HG03103 (cell line): ENCODE data around the gene TC2N.
A peak's percentile ranks its signal among the peaks of the same experiment; 100 is the strongest.
"Not testable (repeated sequence)": the region's sequence is repeated elsewhere in the genome, so short reads cannot be mapped to it uniquely, and the experiment has no call there.

Source experiments
- ATAC-seq: cut with Tn5 transposase; IDR thresholded peaks from one replicate; pipeline ENCODE4 v1.9.1; 2021; ENCODE audit warnings: low read depth; ENCODE audit not compliant: unreplicated experiment

Gene TC2N

DNA sequence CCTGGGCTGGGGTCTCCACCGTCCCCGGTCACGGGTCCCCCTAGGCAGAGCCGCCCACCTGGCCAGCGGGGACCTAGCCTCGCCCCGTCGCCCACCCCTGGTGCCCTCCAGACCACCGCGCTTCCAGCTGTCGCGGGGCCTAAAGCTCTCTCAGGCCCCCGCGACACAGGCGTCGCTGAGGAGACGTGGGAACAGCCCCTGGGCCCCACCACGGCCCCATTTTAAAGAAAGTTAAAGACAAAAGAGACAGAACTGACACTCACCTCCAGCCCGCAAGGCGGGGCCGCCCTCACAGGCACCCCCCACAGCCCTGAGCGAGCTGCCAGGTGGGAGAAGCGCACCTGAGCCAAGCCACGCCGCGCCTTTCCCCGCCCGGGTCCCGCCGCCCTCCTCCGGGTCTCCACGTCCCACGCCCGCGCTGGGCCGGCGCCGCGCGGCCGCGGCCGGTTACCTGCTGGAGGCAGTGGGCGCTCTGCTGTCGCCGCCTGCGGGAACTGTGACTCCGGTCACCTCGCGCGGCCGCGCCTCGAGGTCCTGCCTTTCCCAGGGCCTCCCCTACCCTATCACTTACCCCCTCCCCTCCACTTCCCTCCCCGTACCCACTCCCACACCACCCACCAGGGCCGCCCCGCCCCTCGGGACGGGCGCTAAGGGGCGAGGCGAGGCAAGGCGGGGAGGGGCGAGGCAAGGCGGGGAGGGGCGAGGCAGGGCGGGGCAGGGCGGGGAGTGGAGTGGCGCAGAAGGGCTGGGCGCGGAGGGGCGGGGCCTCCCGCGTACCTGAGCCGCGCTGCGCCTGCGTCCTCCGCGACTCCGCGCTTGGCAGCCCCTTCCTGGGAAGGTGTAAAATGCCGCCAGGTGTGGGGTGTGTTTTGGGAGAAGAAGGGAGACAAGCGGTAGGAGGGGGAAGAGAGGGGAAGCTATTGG, 31.2 kb downstream of the TC2N start:
- peak; percentile 80 for ATAC-seq

DNA sequence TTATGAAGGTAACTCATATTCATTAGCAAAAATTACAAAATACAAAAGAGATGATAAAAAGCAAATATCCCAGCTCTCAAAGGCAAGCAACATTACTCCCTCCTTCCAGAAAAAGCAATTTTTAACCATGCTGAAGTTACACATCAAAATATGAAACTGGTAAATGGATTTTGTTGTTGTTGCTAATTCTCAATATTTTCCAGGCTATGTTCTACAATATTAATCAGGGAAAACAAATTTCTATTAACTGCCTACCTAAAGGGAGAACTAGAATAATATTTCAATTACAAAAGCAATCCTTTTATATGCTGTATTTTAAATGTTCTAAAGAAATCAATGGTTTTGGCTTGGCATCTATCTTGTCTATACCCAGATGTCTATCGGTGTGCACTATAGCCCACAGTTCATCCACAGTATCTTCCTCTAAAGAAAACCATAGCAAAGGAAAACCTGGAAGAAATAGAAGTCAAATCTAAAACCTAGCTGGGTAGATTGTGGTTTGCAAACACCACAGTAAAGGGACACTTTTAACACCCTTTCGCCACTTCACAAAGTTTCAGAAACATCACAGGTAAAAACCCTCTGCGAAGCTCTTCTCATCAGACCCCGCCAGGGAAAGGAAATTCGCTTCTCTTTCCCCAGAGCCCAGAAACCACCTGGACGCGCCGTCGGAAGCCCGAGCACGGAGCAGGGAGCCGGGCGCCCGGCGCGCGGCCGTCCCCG, 32.0 kb downstream of the TC2N start:
- ATAC-seq: no peak

GRCh38 chr14:91834571-91834970, 32.8 kb downstream of the TC2N start:
- no peak for ATAC-seq

- ATAC-seq: no peak
These were observed 36.0 kb downstream of the TC2N start for GRCh38 chr14:91831337-91831736.

DNA sequence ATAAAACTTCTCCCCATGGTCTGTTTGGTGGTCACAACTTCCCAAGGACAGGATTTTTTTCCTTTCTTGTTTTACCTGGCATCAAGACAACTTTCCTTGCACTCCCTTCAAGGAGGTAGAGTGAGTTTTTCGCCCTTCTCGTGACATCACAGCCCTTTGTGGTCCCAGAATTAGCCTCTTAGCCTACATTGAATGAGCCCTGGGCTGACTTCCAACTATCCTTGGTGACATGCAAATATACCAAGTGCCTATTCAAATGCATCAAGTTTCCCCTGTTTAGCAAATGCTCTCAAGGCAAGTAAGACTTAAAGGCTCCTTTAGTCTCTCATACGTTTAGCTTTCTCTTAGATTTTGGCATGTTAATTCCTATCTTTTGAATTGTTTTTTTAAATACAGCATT, 36.6 kb downstream of the TC2N start:
- no peak for ATAC-seq

DNA sequence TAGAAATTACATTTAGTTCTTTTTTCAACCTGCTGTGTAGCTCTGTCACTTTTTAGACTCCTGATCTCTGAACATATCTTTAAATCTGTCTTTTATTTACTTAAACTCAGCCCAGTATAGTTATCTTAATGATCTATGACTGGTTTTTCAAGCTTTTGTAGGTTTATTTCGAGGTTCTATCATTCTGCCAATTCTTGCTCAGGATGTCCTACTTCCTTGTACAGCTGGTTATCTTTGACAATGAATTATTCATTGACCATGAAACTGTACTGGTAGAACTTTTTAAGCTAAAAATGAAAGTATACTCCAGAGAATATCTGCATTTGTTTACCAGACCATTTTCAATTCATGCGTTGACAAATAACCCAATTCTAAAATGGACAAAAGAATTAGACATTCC, 37.8 kb downstream of the TC2N start:
- ATAC-seq: no peak

DNA sequence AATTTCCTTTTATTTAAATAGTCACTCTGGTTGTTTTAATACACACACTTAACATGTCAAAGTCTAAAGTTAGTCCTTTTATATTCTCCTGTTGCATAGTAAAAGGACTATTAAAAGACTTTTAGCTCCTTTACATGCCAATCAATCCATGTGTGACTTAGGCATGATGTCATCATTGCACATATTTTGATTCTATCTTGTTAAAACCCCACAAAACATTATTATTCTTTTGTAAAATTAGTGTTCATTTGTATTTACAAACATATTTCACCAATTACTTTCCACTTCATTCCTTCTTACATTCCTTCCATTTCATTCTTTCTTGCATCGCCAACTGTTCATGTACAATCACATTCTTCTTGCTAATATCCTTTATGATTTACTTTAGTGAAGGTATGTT, 39.6 kb downstream of the TC2N start:
- ATAC-seq: no peak

GRCh38 chr14:91817566-91818325, 49.6 kb downstream of the TC2N start:
- no peak for ATAC-seq

DNA sequence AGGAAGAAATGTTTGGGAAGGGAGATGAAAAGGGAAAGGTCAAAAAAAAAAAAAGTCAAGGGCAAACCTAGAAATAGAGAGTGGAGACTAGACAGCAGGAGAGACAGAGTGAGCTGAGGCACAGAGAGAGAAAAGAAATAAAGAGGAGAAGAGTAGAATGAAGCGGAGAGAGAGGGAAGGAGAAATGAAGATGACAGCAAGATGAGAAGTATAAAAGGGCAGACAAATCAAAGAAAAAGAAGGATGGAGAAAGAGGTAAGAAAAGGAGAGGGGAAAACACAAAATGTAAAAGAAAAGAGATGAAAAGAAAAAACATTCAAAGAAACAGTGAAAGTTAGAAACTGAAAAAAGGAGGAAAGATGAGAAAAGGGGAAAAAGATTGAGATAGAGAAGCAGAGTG, 53.0 kb downstream of the TC2N start:
- no peak for ATAC-seq

GRCh38 chr14:91810699-91811098, 56.6 kb downstream of the TC2N start:
- no peak for ATAC-seq

DNA sequence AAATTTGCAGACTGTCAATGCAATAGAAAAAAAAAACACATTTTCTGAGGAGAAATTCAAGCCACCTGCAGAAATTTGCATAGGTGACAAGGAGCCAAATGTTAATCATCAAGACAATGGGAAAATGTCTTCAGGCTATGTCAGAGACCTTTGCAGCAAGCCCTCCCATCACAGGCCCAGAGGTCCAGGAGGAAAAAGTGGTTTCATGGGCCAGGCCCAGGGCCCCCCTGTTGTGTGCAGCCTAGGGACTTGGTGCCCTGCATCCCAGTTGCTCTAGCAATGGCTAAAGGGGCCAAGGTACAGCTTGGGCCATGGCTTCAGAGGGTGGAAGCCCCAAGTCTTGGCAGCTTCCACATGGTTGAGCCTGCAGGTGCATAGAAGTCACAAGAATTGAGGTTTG, 60.6 kb downstream of the TC2N start:
- ATAC-seq: no peak

DNA sequence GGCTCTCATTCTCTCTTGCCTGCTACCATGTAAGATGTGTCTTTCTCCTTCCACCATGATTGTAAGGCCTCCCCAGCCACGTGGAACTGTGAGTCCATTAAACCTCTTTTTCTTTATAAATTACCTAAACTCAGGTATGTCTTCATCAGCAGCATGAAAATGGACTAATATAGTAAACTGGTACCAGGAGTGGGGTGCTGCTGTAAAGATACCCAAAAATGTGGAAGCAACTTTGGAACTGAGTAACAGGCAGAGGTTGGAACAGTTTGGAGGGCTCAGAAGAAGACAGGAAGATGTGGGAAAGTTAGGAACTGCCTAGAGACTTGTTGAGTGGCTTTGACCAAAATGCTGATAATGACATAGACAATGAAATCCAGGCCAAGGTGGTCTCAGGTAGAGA, 61.2 kb downstream of the TC2N start:
- ATAC-seq: not testable (repeated sequence)

DNA sequence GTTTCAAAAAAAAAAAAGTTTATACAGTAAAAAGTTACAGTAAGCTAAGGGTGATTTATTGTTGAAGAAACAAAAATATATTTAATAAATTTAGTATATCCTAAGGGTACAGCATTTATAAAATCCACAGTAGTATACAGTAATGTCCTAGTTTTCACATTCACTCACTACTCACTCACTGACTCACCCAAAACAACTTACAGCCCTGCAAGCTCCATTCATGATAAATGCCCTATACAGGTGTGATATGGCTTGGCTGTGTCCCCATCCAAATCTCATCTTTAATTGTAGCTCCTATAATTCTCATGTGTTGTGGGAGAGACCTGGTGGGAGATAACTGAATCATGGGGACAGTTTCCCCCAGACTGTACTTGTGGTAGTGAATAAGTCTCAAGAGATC, 61.7 kb downstream of the TC2N start:
- ATAC-seq: no peak

DNA sequence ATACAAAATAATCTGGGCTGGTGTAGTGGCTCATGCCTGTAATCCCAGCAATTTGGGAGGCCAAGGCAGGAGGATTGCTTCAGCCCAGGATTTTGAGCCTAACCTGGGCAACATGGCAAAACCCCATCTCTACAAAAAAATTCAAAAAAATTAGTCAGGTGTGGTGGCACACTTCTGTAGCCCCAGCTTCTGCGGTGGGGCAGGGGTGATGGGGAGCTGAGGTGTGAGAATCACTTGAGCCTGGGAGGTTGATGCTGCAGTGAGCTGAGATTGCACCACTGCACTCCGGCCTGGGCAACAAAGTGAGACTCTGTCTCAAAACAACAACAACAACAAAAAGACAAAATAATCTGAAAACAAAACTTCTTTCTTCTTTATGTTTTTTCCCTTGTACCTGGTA, 66.0 kb downstream of the TC2N start:
- no peak for ATAC-seq

DNA sequence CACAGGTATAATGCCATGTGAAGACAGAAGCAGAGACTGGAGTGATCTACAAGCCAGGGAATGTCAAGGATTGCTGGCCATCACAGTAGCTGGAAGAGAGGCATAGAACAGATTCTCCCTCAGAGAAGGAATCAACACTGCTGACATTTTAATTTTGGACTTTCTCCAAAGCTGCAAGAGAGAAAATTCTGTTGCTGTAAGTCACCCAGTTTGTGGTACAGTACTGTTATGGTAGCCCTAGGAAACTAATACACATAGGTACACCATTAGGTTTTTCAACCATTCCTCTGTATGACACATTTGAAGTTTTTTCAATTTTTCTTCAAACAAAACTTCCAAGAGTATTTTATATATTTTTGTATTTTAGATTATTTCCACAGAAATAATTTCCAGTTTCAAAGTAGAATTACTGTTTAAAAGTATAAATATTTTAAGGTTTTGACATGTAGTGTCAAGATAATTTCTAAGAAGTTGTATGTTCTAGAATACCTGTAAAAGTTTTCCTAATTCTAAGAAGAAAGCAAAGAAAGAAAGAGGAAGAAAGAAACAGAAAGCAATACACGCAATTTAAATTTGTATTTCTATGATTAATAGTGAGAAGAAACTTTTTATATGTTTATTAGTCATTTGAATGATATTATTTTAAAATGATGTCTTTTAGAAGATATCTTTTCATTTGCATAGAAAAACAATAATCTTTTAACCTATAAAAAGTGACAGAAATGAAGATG, 70.6 kb downstream of the TC2N start:
- no peak for ATAC-seq

DNA sequence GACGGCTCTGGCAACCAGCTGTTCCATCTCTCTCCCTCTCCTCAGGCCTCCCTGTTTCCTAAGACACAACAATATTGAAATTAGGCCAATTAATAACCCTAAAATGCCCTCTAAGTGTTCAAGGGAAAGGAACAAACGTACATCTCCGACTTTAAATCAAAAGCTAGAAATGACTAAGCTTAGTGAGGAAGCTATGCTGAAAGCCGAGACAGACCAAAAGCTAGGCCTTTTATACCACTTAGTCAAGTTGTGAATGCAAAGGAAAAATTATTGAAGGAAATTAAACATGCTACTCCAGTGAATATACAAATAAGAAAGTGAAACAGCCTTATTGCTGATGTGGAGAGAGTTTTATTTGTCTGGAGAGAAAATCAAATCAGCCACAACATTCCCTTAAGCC, 73.6 kb downstream of the TC2N start:
- ATAC-seq: no peak

- ATAC-seq: no peak
These were observed 81.1 kb downstream of the TC2N start for GRCh38 chr14:91786188-91786587.

DNA sequence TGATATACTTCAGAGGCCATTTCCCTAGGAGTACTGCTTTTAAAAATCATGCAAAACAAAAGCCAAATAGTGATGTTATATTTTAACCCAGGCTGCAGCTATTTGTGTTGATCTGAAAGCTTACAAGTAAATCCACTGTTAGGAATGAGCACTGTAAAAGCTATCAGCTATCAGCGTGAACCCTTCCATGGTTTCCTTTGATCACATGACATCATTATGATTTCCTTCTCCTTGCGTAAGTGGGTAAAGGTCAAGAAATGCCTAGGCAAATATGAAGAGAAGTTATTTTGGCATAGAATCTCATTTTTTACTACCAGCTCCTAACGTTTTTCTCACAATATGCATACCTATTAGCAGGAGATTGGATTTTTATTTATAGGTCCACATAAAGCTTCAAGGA, 86.9 kb downstream of the TC2N start:
- ATAC-seq: no peak

DNA sequence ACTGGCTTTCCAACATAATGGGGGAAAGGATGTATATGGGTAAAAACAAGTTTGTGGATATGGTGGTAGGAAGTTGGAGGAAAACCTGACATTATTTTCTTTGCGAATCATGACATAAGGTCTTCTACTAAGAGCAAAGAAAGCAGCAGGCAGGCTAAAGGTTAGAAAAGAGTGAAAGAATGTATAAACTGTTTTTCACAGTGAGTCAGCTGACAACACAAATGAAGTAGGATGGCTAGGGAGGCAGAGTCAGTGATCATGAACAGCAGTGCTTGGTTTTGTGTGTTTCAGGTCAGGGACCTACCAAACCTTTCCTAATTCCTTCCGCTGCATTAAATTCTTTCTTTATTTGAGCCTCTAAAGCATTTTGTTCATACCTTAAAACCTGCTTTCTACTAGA, 89.1 kb downstream of the TC2N start:
- ATAC-seq: no peak
